Measurements from ENCODE around the gene CFAP52.

CFAP52 gene

GRCh38 chr17:9670596-9670995, 94.2 kb downstream of the CFAP52 start:
- peak overlapping the region; percentile 61; the same call in 1 of the 2 replicates for H3K27ac ChIP-seq
- no peak for TF ChIP-seq CTCF (conservative IDR thresholded peaks at IDR 0.05)

GRCh38 chr17:9671559-9671958, 95.1 kb downstream of the CFAP52 start:
- no peak overlapping the region for H3K27ac ChIP-seq
- TF ChIP-seq CTCF (conservative IDR thresholded peaks at IDR 0.05) = no peak

GRCh38 chr17:9672266-9672665, 95.8 kb downstream of the CFAP52 start:
- no peak overlapping the region for H3K27ac ChIP-seq
- TF ChIP-seq CTCF (conservative IDR thresholded peaks at IDR 0.05) = no peak

DNA sequence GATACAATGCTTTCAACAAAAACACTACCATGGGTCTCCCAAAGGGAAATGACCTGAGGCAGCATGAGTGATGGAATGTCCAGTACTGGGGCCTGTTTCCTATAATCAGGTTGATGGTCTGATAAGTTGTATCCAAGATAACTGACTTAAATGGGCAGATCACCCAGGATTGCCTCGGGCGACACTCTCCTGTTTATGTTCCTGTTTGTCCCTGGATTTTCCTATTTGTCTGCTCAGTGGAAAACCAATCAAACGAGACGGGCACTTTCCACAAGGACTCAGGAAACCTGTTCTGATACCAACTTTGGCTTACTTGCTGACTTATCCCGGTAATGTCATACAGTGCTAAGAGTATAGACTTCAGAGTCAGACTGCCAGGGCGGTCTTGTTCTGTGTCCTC, 96.2 kb downstream of the CFAP52 start:
- TF ChIP-seq CTCF (conservative IDR thresholded peaks at IDR 0.05) = no peak
- H3K27ac ChIP-seq = no peak overlapping the region

- TF ChIP-seq CTCF (conservative IDR thresholded peaks at IDR 0.05) = peak; percentile 71
- no peak overlapping the region for H3K27ac ChIP-seq
Measured at GRCh38 chr17:9676084-9676483, 99.6 kb downstream of the CFAP52 start.

GRCh38 chr17:9676820-9677310, 100.4 kb downstream of the CFAP52 start:
- H3K27ac ChIP-seq = no peak overlapping the region
- TF ChIP-seq CTCF (conservative IDR thresholded peaks at IDR 0.05) = no peak

DNA sequence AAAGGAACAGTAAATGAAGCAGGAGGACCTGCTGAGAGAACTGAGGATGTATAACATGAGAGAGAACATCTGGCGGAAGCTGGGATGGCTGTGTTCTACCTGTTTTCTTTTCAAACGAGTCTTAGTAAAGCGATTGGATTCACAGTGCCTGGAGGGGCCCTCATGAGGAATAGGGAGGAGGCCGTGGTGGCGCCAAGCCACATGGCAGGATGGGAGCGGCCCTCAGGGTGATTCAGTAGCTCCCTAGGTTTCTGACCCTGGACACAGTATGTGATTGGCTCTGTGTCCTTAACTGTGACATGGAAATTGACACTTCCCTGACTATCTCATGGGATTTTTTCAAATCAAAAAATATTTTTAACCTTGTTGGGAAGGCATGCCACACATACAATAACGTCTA, 101.0 kb downstream of the CFAP52 start:
- H3K27ac ChIP-seq = no peak overlapping the region
- no peak for TF ChIP-seq CTCF (conservative IDR thresholded peaks at IDR 0.05)

Measured in VCaP (cell line).